IMR-90 (cell line): ENCODE data around the gene GNAZ. TPM values are rescaled to one million over a fixed set of nuclear protein-coding genes. Genes with fewer than 3 reads are reported as not detected.

ENCODE experiments used
- ATAC-seq: fragments of 200-7000 bp; cut with Tn5 transposase; 2 replicates; pipeline ENCODE4 v1.9.1; 2020; ENCODE audit warnings: low read depth, mild to moderate bottlenecking, moderate library complexity
- BruUV-seq: library from RNA; stranded (reverse); fragments of 400-500 nt; replicated peaks from 2 replicates; lab custom pipeline; 2021; lab: Mats Ljungman, UMichigan
- CTCF ChIA-PET: fragments of 300-600 bp; formaldehyde crosslinking; extraction: SDS; loops from one replicate; lab custom pipeline; 2021; ENCODE audit warnings: antibody characterized with exemption; lab: Yijun Ruan, JAX
- POLR2A ChIA-PET: fragments of 300-600 bp; sonication (Branson Sonifier 250); formaldehyde crosslinking; loops from one replicate; lab custom pipeline; 2022; ENCODE audit warnings: antibody characterized with exemption; ENCODE audit not compliant: unreplicated experiment; lab: Charles Lee
- DNase-seq: peaks from one replicate; pipeline ENCODE4 v3.0.0; 2013
- H2AFZ ChIP-seq: replicated peaks from 2 replicates; pipeline ENCODE3; 2013; ENCODE audit warnings: low read length, mild to moderate bottlenecking; ENCODE audit not compliant: poor library complexity
- H2AK5ac ChIP-seq: 2 replicates; pipeline ENCODE4 v1.6.1; 2013; ENCODE audit warnings: low read depth, low read length, inconsistent platforms
- H2AK9ac ChIP-seq: replicated peaks from 2 replicates; pipeline ENCODE3; 2013; ENCODE audit warnings: mild to moderate bottlenecking, low read depth, low read length, moderate library complexity; ENCODE audit not compliant: poor library complexity
- H2BK120ac ChIP-seq: 2 replicates; pipeline ENCODE4 v1.6.1; 2013; ENCODE audit warnings: low read depth, low read length, inconsistent platforms
- H2BK15ac ChIP-seq: 3 replicates; pipeline ENCODE4 v1.6.1; 2013; ENCODE audit warnings: low read depth, low read length, inconsistent platforms
- H2BK20ac ChIP-seq: 2 replicates; pipeline ENCODE4 v1.6.1; 2013; ENCODE audit warnings: low read depth, mild to moderate bottlenecking, inconsistent platforms, low read length, moderate library complexity
- H2BK5ac ChIP-seq: 2 replicates; pipeline ENCODE4 v1.6.1; 2013; ENCODE audit warnings: mild to moderate bottlenecking, low read depth, low read length, inconsistent platforms; ENCODE audit not compliant: poor library complexity, severe bottlenecking
- H3K14ac ChIP-seq: replicated peaks from 2 replicates; pipeline ENCODE4 v1.6.1; 2013; ENCODE audit warnings: low read depth, low read length, inconsistent platforms
- H3K18ac ChIP-seq: 2 replicates; pipeline ENCODE4 v1.6.1; 2013; ENCODE audit warnings: low read depth, low read length, control low read depth
- H3K23ac ChIP-seq: 2 replicates; pipeline ENCODE4 v1.6.1; 2013; ENCODE audit warnings: low read depth, low read length, inconsistent platforms
- H3K27ac ChIP-seq: 2 replicates; pipeline ENCODE4 v1.5.1; 2013; ENCODE audit warnings: mild to moderate bottlenecking, control low read depth, low read length; ENCODE audit not compliant: insufficient read depth
- H3K27me3 ChIP-seq: 2 replicates; pipeline ENCODE4 v1.6.1; 2013; ENCODE audit warnings: low read length; ENCODE audit not compliant: control insufficient read depth, insufficient read depth
- H3K36me3 ChIP-seq: 2 replicates; pipeline ENCODE4 v1.6.1; 2013; ENCODE audit warnings: low read length, mixed read lengths; ENCODE audit not compliant: control insufficient read depth, insufficient read depth
- H3K4ac ChIP-seq: 2 replicates; pipeline ENCODE4 v1.6.1; 2013; ENCODE audit warnings: low read depth, low read length, inconsistent platforms
- H3K4me1 ChIP-seq: 2 replicates; pipeline ENCODE4 v1.6.1; 2013; ENCODE audit warnings: low read length, mixed read lengths; ENCODE audit not compliant: control insufficient read depth, insufficient read depth
- H3K4me2 ChIP-seq: 2 replicates; pipeline ENCODE4 v1.6.1; 2013; ENCODE audit warnings: low read depth, mild to moderate bottlenecking, control low read depth, low read length, moderate library complexity
- H3K4me3 ChIP-seq: 2 replicates; pipeline ENCODE4 v1.5.1; 2013; ENCODE audit warnings: low read depth, mild to moderate bottlenecking, control low read depth, low read length, moderate library complexity; ENCODE audit not compliant: insufficient read depth
- H3K56ac ChIP-seq: 2 replicates; pipeline ENCODE4 v1.6.1; 2013; ENCODE audit warnings: low read length, inconsistent platforms; ENCODE audit not compliant: insufficient read depth; ENCODE audit errors: extremely low read depth
- H3K79me1 ChIP-seq, 2 experiments: 2 replicates each; pipeline ENCODE4 v1.6.1; 2013; ENCODE audit warnings: low read length in 2 of 2, inconsistent platforms in 1 of 2, low read depth in 1 of 2
- H3K9ac ChIP-seq: 2 replicates; pipeline ENCODE4 v1.6.1; 2013; ENCODE audit warnings: low read depth, low read length, control low read depth
- H3K9me1 ChIP-seq: 2 replicates; pipeline ENCODE4 v1.6.1; 2013; ENCODE audit warnings: low read length, inconsistent platforms; ENCODE audit not compliant: insufficient read depth
- H3K9me3 ChIP-seq: 2 replicates; pipeline ENCODE4 v1.6.1; 2013; ENCODE audit warnings: low read length; ENCODE audit not compliant: control insufficient read depth, insufficient read depth
- H4K20me1 ChIP-seq: 2 replicates; pipeline ENCODE4 v1.6.1; 2013; ENCODE audit warnings: low read length, inconsistent platforms; ENCODE audit not compliant: insufficient read depth
- H4K5ac ChIP-seq: 2 replicates; pipeline ENCODE4 v1.6.1; 2013; ENCODE audit warnings: mild to moderate bottlenecking, low read depth, low read length, control low read depth
- H4K8ac ChIP-seq, 2 experiments: 2 replicates each; pipeline ENCODE4 v1.6.1; 2013; ENCODE audit warnings: low read depth in 2 of 2, low read length in 2 of 2, control low read depth in 1 of 2, inconsistent platforms in 1 of 2
- H4K91ac ChIP-seq: 2 replicates; pipeline ENCODE4 v1.6.1; 2013; ENCODE audit warnings: low read depth, low read length, inconsistent platforms; ENCODE audit not compliant: insufficient read depth
- CEBPB ChIP-seq: IDR thresholded peaks from 2 replicates; pipeline ENCODE4 v1.6.1; 2012; ENCODE audit warnings: low read depth, low read length, improper control_type of control experiment
- CHD1 ChIP-seq: IDR thresholded peaks from 2 replicates; pipeline ENCODE4 v1.6.1; 2012; ENCODE audit warnings: low read depth, low read length, improper control_type of control experiment
- WGBS, 2 experiments: methylation state at CpG; one replicate each; pipeline versions ENCODE4 v1.1.5 to v1.1.7; 2013; ENCODE audit warnings: missing lambda C conversion rate in 2 of 2; ENCODE audit not compliant: insufficient read length in 1 of 2; ENCODE audit errors: extremely low coverage in 2 of 2; 5-methylcytosine and 5-hydroxymethylcytosine counted together
- dilution Hi-C: fragments of 300-500 bp; cut with HindIII; formaldehyde crosslinking; loops from one replicate; pipeline ENCODE4 v1.14.3; 2018; ENCODE audit warnings: low sequenced_read_pairs; ENCODE audit not compliant: unreplicated experiment
- in situ Hi-C: fragments of 300-500 bp; cut with MboI; formaldehyde crosslinking; loops from 3 replicates; pipeline ENCODE4 v1.14.3; 2019; ENCODE audit warnings: low sequenced_read_pairs, inconsistent platforms, mixed read lengths
- intact Hi-C: fragments of 100-400 bp; cut with micrococcal nuclease; formaldehyde crosslinking; loops from 2 replicates; pipeline ENCODE4 v1.10.0; 2022
- polyA plus RNA-seq, 3 experiments: library from polyadenylated mRNA; depleted of rRNA; stranded (reverse); fragments of >200 nt; gene quantifications; 2 replicates each; pipeline ENCODE4 v1.2.3, GENCODE V29; 2012; ENCODE audit warnings: low replicate concordance in 1 of 3
- total RNA-seq: library from RNA; depleted of rRNA; stranded (reverse); fragments of >200 nt; gene quantifications from 2 replicates; pipeline ENCODE4 v1.2.3, GENCODE V29; 2012
- TF ChIP-seq, protein P1 (sequence below): fragments of 150-350 bp; IDR thresholded peaks from 2 replicates; pipeline ENCODE4 v1.6.1; 2017; ENCODE audit warnings: mild to moderate bottlenecking, antibody characterized with exemption, low read length, low read depth

Gene GNAZ
- total and polyA plus RNA-seq, 2 of the 4 experiments (the other 2 are of a cell fraction): 1.5 to 2.5 TPM

DNA sequence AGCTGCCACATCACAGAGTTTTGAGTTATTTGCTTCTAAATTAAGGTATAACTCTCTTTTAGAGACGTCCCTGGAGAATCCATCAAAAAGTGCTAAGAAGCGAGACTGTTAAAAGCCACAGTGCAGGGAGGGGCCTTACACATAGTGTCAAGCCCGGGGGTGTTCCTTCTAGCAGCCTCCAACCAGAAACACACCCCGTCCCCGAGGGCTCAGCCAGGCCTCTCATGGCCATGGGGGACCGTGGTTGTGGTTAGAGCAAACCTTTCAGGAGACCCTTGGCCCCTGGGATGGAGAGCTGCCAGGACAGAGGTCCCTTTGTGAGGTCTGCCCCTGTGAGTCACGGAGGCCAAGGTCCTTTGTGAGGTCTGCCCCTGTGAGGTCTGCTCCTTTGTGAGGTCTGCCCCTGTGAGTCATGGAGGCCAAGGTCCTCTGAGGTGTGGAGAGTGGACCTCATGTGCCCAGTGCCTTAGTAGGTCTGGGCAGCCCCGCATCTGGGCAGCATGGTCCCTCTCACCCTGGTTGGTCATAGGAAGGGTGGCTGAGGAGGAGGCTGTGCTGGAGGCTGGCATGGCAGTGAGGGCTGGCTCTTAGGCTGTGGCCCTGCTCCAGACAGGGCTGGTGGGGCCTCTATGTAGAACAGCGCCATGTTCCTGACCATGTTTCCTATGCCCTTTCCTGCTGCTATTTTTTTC lies 5.4 kb downstream of the GNAZ start:
- H2AK9ac ChIP-seq: no peak overlapping the region
- H3K9me3 ChIP-seq: no peaks in the 10 kb centered on the region
- no peak overlapping the region for H2AFZ ChIP-seq
- no peak overlapping the region for H3K4me2 ChIP-seq
- no peak overlapping the region for H4K91ac ChIP-seq
- H3K27ac ChIP-seq: no peak overlapping the region
- H3K27me3 ChIP-seq: peaks cover 6% of the 10 kb centered on the region; the same call in 1 of the 2 replicates
- H3K4me1 ChIP-seq: no peaks in the 10 kb centered on the region
- intact Hi-C loops (no loop called here), in situ Hi-C loops (no loop called here), dilution Hi-C loops (no loop called here)
- TF ChIP-seq, protein P1, sequence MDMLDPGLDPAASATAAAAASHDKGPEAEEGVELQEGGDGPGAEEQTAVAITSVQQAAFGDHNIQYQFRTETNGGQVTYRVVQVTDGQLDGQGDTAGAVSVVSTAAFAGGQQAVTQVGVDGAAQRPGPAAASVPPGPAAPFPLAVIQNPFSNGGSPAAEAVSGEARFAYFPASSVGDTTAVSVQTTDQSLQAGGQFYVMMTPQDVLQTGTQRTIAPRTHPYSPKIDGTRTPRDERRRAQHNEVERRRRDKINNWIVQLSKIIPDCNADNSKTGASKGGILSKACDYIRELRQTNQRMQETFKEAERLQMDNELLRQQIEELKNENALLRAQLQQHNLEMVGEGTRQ: no peak
- TF ChIP-seq CEBPB (no peak), CHD1 (no peak)
- H3K18ac ChIP-seq: no peak overlapping the region
- no peak for ATAC-seq
- no peaks in the 10 kb centered on the region for H3K79me1 ChIP-seq
- no peak overlapping the region for H3K23ac ChIP-seq
- POLR2A ChIA-PET: no interaction called here
- no peaks in the 10 kb centered on the region for H3K9me1 ChIP-seq
- H2BK5ac ChIP-seq: no peak overlapping the region
- H2BK120ac ChIP-seq: no peak overlapping the region
- no peak overlapping the region for H3K4me3 ChIP-seq
- H3K36me3 ChIP-seq: no peaks in the 10 kb centered on the region
- no peak overlapping the region for H2AK5ac ChIP-seq
- CTCF ChIA-PET: no interaction called here
- no peak overlapping the region for H4K8ac ChIP-seq
- no peak overlapping the region for H3K9ac ChIP-seq
- no peaks in the 10 kb centered on the region for H4K20me1 ChIP-seq
- 90% methylated on average over 2 of the region's 9 CpGs; no CpG with 5 or more reads in 1 of the 2 experiments for WGBS, 2 experiments
- H3K14ac ChIP-seq: no peak overlapping the region
- H2BK20ac ChIP-seq: no peak overlapping the region
- no peak overlapping the region for H3K56ac ChIP-seq
- BruUV-seq: no TSS peak
- no peak overlapping the region for H2BK15ac ChIP-seq
- H4K5ac ChIP-seq: no peak overlapping the region
- no peak for DNase-seq
- no peak overlapping the region for H3K4ac ChIP-seq
